RKO (cell line): ENCODE measurements around the gene SGMS1.
"Not testable (repeated sequence)": the region's sequence is repeated elsewhere in the genome, so short reads cannot be mapped to it uniquely, and the experiment has no call there.

ENCODE experiments used
- DNase-seq: peaks from one replicate; pipeline ENCODE4 v3.0.0-alpha.2; 2016; ENCODE audit warnings: low spot score

Gene SGMS1

GRCh38 chr10:50623663-50624412, at the start of gene SGMS1:
Gene SGMS1 (minus strand): TSS chr10:50623956. CDS start chr10:50344114, 279,842 bp downstream.
- DNase-seq: peak; percentile 85

DNA sequence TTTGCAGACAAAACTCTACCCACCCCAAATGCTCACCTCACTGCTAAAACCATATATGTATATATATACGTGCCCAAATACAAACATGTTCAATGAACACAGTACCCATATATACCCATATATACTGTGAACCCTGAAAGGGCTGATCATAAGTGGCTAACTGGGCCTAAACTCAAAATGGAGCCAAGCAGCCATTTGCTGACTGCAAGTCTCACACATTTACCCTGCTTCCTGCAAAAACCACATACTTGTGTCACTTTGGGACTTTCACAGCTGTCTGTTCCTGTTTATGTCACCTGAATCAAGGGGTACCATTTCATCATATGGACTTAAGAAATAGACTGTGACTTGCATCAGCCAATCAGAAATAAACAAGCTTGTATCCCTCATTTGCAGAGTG, 48.4 kb upstream of the SGMS1 start:
- not testable (repeated sequence) for DNase-seq

- DNase-seq: not testable (repeated sequence)
Measured at GRCh38 chr10:50671645-50672044, 47.9 kb upstream of the SGMS1 start.

DNA sequence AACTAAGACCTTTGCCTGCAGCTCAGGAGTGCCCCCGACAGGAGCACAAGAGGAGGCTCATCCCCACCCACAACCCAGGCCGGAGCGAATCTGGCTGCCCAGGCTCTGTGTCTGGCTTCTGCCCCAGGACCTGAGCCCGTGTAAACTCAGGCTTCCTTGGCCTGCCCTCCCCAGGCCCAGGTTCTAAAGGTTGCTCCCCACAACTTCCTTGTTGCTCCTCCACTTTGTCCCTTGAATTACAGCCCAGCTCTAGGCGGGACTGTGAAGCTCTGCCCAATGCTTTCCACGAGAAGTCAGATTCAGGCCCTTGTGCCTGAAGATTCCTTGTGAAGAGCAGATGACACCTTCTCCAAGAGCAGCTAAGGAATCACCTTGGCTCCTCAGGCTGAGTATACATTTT, 46.2 kb upstream of the SGMS1 start:
- not testable (repeated sequence) for DNase-seq

DNA sequence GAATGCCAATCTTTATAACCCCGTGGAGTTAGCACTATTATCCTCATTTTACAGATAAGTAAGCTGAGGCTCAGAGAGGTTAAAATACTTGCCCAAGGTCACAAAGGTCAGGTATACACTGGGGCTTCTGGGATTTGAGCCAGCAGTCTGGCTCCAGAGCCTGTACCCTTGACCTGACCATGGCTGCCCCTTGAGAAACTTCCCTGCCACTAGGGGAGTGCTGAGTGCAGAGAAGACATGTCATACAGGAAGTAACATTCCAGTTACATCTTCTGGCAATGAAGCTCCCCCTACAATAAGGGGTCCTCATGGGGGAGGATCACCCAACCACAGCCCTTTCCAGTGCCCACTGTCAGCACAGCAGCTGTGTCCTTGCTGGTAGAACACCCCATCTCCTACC, 43.6 kb upstream of the SGMS1 start:
- not testable (repeated sequence) for DNase-seq

GRCh38 chr10:50662420-50662819, 38.7 kb upstream of the SGMS1 start:
- not testable (repeated sequence) for DNase-seq

- DNase-seq: not testable (repeated sequence)
Measured at GRCh38 chr10:50661563-50661962, 37.8 kb upstream of the SGMS1 start.

- peak; percentile 83 for DNase-seq
Measured at GRCh38 chr10:50659865-50660730, 36.3 kb upstream of the SGMS1 start.

GRCh38 chr10:50659016-50659864, 35.5 kb upstream of the SGMS1 start:
- not testable (repeated sequence) for DNase-seq

DNA sequence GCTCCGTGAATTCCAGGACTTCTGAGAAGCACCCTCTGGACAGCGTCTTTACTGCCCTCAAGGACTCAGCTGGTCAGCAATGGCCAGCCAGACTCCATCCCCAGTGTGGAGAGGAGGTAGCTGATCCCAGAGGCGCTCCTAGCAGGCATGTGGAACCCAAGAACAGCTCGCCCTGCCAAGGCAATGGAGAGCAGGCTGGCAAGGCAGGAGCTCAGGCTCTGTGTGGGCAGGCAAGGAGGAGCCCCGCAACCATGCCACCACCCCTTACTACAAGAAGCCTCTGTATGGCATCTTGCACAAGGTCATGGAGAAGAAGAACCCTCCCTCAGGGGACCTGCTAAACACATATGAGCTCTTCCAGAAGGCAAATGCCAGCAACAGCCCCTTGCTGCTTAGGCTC, 34.4 kb upstream of the SGMS1 start:
- no peak for DNase-seq

DNA sequence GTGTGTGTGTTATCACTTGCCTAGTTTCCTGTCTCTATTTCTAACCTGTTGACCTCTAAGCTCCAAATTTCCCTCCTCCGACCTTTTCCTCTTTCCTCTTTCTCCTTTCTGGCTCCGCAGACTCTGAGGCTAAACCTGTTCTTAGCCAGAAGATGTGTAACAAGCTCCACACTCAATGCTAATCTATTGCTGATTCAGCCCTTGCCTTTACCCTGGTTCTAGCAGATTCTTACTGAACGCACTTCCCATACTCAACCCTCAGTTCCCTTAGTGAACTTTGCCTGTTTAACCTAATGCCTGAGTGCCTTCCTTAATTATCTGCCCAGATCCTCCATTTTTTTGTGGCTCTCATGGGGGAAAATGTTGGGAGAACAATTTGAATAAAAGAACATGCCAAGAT, 30.0 kb upstream of the SGMS1 start:
- DNase-seq: no peak

- DNase-seq: peak; percentile 10
Measured at GRCh38 chr10:50653142-50653541, 29.4 kb upstream of the SGMS1 start.

DNA sequence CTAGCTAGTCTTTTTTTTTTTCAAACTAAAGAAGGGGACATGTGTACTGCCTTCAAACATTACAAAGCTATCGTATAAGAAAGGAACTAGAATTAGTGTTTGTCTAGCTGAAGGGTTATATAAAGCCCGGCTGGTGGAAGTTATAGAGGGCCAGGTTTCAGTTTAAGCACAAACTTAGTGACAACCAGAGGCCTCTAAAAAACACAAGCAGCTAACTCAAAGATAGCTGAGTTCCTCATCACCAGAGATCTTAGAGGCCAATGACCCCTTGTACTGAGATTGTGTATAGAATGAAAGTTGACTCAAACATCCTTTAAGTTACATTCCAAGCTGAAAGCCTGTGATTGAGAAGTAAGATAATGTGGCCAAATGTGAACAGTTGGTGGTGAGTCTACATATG, 28.1 kb upstream of the SGMS1 start:
- no peak for DNase-seq

GRCh38 chr10:50650481-50650880, 26.7 kb upstream of the SGMS1 start:
- no peak for DNase-seq

DNA sequence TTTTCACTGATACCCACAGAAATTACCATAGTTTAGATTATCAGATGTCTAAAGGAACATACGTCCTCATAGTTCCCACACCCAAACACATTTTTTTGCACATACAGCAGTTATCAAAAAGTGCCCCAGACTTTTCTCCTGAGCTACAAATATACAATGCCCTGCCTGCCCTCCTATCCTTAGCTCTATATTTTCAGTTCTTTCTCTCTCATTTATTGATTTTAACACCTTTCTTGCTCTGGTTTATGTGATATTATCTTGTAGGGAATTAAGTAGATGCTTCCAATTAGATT, 25.1 kb upstream of the SGMS1 start:
- no peak for DNase-seq

DNA sequence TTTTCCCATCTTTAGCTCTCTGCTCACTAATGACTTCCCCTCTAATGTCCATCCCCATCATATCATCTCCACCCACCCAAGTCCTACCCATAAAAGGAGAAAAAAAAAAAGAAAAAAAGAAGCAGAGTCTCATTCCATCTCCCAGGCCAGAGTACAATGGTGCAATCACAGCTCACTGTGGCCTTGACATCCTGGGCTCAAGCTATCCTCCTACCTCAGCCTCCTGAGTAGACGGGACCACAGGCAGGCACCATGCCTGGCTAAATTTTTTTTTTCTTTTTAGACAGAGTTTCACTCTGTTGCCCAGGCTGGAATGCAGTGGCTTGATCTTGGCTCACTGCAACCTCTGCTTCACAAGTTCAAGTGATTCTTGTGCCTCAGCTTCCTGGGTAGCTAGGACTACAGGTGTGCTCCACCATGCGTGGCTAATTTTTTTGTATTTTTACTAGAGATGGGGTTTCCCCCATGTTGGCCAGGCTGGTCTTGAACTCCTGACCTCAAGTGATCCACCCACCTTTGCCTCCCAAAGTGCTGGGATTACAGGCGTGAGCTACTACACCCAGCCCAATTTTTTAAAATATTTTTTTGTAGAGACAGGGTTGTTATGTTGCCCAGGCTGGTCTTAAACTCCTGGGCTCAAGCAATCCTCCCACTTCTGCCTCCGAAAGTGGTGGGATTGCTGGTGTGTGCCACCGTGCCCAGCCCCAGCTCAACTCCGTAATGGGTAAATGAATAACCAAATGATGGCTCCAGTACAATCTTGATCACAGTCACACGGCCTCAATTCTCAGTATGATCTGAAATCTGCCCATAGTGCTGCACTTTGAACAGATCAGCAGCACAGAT, 24.6 kb upstream of the SGMS1 start:
- no peak for DNase-seq

DNA sequence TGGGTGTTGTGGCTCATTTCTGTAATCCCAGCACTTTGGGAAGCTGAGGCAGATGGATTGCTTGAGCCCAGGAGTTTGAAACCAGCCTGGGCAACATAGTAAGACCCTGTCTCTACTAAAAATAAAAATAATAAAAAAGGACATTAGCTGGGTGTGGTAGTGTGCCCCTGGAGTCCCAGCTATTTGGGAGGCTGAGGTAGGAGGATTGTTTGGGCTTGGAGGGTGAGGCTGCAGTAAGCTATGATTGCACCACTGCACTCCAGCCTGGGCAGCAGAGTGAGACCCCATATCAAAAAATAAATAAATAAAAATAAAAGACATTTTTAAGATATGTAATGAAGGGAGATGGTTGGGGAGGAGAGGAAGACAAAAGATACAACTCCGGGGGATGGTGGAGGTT, 23.6 kb upstream of the SGMS1 start:
- not testable (repeated sequence) for DNase-seq

DNA sequence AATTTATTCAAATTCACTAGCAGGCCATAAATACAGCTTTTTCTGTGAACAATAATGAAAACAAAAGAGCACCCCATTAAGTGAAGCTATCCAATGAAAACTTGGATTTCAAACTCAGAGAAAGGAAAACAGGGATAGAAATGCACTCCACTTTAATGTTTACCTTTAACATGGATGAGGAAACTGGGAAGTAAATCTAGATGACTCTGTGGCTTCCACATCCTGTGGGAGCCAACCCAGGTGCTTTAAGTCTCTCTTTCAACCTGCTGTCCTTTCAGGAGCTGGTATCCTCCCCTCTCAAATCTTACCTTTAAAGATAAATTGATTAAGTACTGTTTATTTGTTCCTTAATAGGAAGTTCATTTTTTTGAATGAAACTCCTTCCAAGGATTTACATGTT, 21.5 kb upstream of the SGMS1 start:
- no peak for DNase-seq

DNA sequence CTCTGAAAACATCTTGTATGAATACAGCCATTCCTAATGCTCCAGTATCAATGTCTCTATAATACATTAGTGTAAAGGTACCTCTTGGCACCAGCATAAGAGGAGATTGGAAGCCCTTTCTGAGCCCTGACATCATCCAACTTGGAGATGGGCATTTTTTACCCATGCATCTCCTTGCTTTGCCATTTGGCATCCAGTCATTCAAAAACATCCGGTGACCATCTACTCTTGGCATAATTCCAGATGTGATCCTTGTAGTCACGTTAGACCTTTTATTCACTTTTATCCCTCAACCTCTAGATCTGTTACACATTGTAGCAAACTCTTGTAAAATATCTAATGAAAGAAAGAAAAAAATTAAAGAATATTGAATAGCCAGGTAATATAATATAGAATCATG, 17.9 kb upstream of the SGMS1 start:
- peak; percentile 73 for DNase-seq

DNA sequence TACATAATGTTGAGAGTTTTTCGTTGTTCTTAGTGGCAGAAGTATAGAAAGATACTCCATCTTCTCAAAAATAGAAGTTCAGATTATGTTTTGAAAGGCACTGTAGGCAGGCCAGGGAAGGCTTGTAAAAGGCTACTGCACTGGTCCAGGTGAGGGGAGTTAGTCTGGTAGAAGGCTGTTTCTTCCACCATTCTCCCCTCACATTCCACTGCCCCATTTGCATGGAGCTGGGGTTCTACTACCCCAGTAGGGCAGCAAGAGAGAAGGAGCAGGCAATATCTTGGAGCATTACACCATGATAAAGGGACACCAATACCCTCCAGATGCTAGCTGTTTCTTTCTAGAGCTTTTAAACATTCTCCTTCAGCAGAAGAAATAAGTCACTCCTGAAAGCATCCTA, 16.5 kb upstream of the SGMS1 start:
- no peak for DNase-seq
